ENCODE measurements around the gene GRAMD1A.

- TF ChIP-seq CTCF (IDR thresholded peaks at IDR 0.05) (no peak), POLR2AphosphoS5 (IDR thresholded peaks at IDR 0.05) (no peak), POLR2A (IDR thresholded peaks at IDR 0.05; ENCODE audit: low read depth) (no peak)
These were observed 75.9 kb downstream of the GRAMD1A start for GRCh38 chr19:35076026-35076370.
